Measurements from ENCODE around the gene SNX1. TPM values are rescaled to one million over a fixed set of nuclear protein-coding genes. Genes with fewer than 3 reads are reported as not detected.

Gene SNX1
- total RNA-seq, 4 donors from 2014 or later: 65.6 to 122 (median 83.8) TPM

DNA sequence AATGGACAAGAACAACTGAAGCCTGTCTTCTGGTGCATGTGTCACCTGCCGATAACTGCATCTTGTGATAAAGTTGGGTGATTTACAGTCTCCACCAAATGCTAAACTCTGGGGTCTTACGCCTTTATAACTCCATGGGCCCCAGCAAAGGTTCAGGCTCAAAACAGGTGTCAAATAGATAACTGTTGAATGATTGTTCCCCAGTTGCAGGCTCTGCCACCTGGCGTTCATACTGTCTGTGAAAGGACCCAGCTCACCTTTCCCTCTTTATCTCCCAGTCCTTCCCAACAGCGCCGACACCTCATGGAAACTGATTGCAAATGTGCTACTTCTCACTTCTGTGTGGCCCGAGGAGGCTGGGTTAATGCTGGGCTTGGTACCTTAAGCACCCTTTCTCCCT, 47.5 kb downstream of the SNX1 start:
- peaks cover 0 to 36% (median 0%) of the 10 kb centered on the region in 3 donors for H3K36me3 ChIP-seq

DNA sequence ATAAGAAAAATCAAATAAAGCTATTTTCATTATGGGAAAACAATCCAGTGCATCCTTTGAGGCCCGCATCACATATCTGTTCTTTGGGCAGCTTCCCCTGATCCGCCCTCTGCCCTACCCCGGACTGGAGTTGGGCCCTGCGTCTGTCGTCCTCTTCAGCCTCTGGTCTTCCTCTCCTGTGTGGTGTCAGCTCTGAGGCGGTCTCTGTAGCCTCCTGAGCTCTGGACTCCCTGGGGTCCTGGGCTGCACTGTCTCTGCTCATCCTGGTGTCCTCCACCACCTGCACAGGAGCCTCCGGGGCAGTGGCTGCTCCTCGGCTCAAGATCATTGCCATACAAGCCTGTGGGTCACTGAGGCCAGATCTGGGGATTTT, 48.4 kb downstream of the SNX1 start:
- TF ChIP-seq POLR2A (IDR thresholded peaks at IDR 0.05) (no peak), CTCF (IDR thresholded peaks at IDR 0.05) (no peak)
- H3K36me3 ChIP-seq: peaks cover 0 to 30% (median 0%) of the 10 kb centered on the region in 3 donors
- DNase-seq: no peak
- no peaks in the 10 kb centered on the region for H3K27me3 ChIP-seq
- peak overlapping the region in 1 of 4 donors; percentile 58 for H3K27ac ChIP-seq
- no peaks in the 10 kb centered on the region for H3K4me1 ChIP-seq
- H3K9me3 ChIP-seq: no peaks in the 10 kb centered on the region
- no peak overlapping the region for H3K4me3 ChIP-seq

More for the DNA sequence above, 47.5 kb downstream of the SNX1 start:
- Histone ChIP-seq H3K27me3 (no peaks in the 10 kb centered on the region), H3K27ac (no peak overlapping the region), H3K4me3 (no peak overlapping the region), H3K9me3 (no peaks in the 10 kb centered on the region), H3K4me1 (no peaks in the 10 kb centered on the region)
- DNase-seq: no peak
- no peak for TF ChIP-seq POLR2A (IDR thresholded peaks at IDR 0.05)
- no peak for TF ChIP-seq CTCF (IDR thresholded peaks at IDR 0.05)

- TF ChIP-seq POLR2A (IDR thresholded peaks at IDR 0.05) (no peak), CTCF (IDR thresholded peaks at IDR 0.05) (no peak)
- Histone ChIP-seq H3K9me3 (no peaks in the 10 kb centered on the region), H3K27me3 (no peaks in the 10 kb centered on the region), H3K4me1 (no peaks in the 10 kb centered on the region), H3K4me3 (no peak overlapping the region), H3K36me3 (peaks cover 0 to 30% (median 0%) of the 10 kb centered on the region in 3 donors), H3K27ac (peak overlapping the region in 1 of 4 donors; percentile 58)
- DNase-seq: no peak
Measured at GRCh38 chr15:64144565-64145281, 48.9 kb downstream of the SNX1 start.

- Histone ChIP-seq H3K9me3 (no peaks in the 10 kb centered on the region), H3K27me3 (no peaks in the 10 kb centered on the region)
- TF ChIP-seq POLR2A (IDR thresholded peaks at IDR 0.05): no peak
- TF ChIP-seq CTCF (IDR thresholded peaks at IDR 0.05): no peak
Measured at GRCh38 chr15:64146041-64146440, 50.3 kb downstream of the SNX1 start.

GRCh38 chr15:64146520-64146884, 50.7 kb downstream of the SNX1 start:
- no peak for TF ChIP-seq CTCF (IDR thresholded peaks at IDR 0.05)
- no peak for TF ChIP-seq POLR2A (IDR thresholded peaks at IDR 0.05)
- no peaks in the 10 kb centered on the region for H3K9me3 ChIP-seq
- DNase-seq: no peak
- peaks cover 0 to 6% (median 2%) of the 10 kb centered on the region in 4 donors for H3K4me1 ChIP-seq
- H3K36me3 ChIP-seq: peaks cover 0 to 23% (median 0%) of the 10 kb centered on the region in 3 donors
- H3K27ac ChIP-seq: no peak overlapping the region
- no peak overlapping the region for H3K4me3 ChIP-seq
- peaks cover 0 to under 1% of the 10 kb centered on the region in 2 donors for H3K27me3 ChIP-seq

More at GRCh38 chr15:64146041-64146440, 50.3 kb downstream of the SNX1 start:
- Histone ChIP-seq H3K4me1 (peaks cover 0 to 1% (median 0%) of the 10 kb centered on the region in 4 donors), H3K27ac (no peak overlapping the region), H3K36me3 (peaks cover 0 to 27% (median 0%) of the 10 kb centered on the region in 3 donors), H3K4me3 (no peak overlapping the region)
- DNase-seq: no peak
